HG02588 (cell line): Measurements from ENCODE around the gene MRPS9.

Experiments used
- ATAC-seq: cut with Tn5 transposase; IDR thresholded peaks from one replicate; pipeline ENCODE4 v1.9.1; 2021; ENCODE audit warnings: mild to moderate bottlenecking, moderate library complexity; ENCODE audit not compliant: unreplicated experiment

Gene MRPS9

GRCh38 chr2:105078906-105079495, 41.1 kb downstream of the MRPS9 start:
- ATAC-seq = no peak

GRCh38 chr2:105080461-105080860, 42.6 kb downstream of the MRPS9 start:
- no peak for ATAC-seq

GRCh38 chr2:105081006-105081601, 43.2 kb downstream of the MRPS9 start:
- ATAC-seq = no peak

GRCh38 chr2:105082107-105082506, 44.2 kb downstream of the MRPS9 start:
- no peak for ATAC-seq

- no peak for ATAC-seq
Observed at GRCh38 chr2:105085525-105085924, 47.7 kb downstream of the MRPS9 start.

GRCh38 chr2:105087273-105087672, 49.4 kb downstream of the MRPS9 start:
- ATAC-seq = no peak

- ATAC-seq = no peak
Observed at GRCh38 chr2:105090091-105090490, 52.2 kb downstream of the MRPS9 start.

GRCh38 chr2:105092797-105093196, 54.9 kb downstream of the MRPS9 start:
- ATAC-seq = no peak

GRCh38 chr2:105099153-105099552, 61.3 kb downstream of the MRPS9 start:
- ATAC-seq = no peak

- no peak for ATAC-seq
Observed at GRCh38 chr2:105100046-105100840, 62.4 kb downstream of the MRPS9 start.

GRCh38 chr2:105102001-105102400, 64.1 kb downstream of the MRPS9 start:
- no peak for ATAC-seq

- no peak for ATAC-seq
Observed at GRCh38 chr2:105102963-105103421, 65.1 kb downstream of the MRPS9 start.

GRCh38 chr2:105103481-105103880, 65.6 kb downstream of the MRPS9 start:
- no peak for ATAC-seq

- ATAC-seq = no peak
Observed at GRCh38 chr2:105104208-105104731, 66.4 kb downstream of the MRPS9 start.

- ATAC-seq = no peak
Observed at GRCh38 chr2:105110295-105110829, 72.5 kb downstream of the MRPS9 start.

GRCh38 chr2:105111365-105112150, 73.7 kb downstream of the MRPS9 start:
- no peak for ATAC-seq

- no peak for ATAC-seq
Observed at GRCh38 chr2:105112345-105112744, 74.5 kb downstream of the MRPS9 start.

- ATAC-seq = no peak
Observed at GRCh38 chr2:105113616-105114291, 75.9 kb downstream of the MRPS9 start.

- ATAC-seq = peak; percentile 51
Observed at GRCh38 chr2:105114551-105114950, 76.7 kb downstream of the MRPS9 start.

- no peak for ATAC-seq
Observed at GRCh38 chr2:105116348-105116747, 78.5 kb downstream of the MRPS9 start.
